PC-9 (cell line): Measurements from ENCODE around the gene ADGRB3.

ENCODE experiments used
- EZH2 ChIP-seq: fragments of 200-600 bp; sonication (generic); IDR thresholded peaks from 2 replicates; pipeline ENCODE4 v1.8.0; 2017; ENCODE audit warnings: antibody characterized with exemption, low read depth
- TF ChIP-seq, protein P1 (sequence below): fragments of 200-600 bp; sonication (generic); conservative IDR thresholded peaks from 2 replicates; pipeline ENCODE4 v1.6.1; 2017; ENCODE audit warnings: mixed run types, antibody characterized with exemption, mild to moderate bottlenecking, moderate library complexity

DNA sequence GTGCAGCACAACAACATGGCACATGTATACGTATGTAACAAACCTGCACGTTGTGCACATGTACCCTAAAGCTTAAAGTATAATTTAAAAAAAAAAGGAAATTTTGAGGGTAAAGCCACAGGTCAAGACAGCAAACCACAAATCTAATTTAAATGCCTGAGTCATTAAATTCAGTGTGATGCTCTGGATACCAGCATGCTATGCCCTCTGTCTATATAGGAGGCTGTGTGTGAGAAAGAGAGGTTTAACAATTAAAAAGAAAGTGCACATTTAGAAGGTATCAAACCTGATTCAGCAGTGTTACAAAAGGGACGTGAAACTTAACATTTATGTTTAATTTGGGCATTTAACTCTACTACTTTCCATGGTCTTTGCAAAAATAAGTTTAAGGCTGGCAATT, 276.3 kb downstream of the ADGRB3 start:
- TF ChIP-seq, protein P1, sequence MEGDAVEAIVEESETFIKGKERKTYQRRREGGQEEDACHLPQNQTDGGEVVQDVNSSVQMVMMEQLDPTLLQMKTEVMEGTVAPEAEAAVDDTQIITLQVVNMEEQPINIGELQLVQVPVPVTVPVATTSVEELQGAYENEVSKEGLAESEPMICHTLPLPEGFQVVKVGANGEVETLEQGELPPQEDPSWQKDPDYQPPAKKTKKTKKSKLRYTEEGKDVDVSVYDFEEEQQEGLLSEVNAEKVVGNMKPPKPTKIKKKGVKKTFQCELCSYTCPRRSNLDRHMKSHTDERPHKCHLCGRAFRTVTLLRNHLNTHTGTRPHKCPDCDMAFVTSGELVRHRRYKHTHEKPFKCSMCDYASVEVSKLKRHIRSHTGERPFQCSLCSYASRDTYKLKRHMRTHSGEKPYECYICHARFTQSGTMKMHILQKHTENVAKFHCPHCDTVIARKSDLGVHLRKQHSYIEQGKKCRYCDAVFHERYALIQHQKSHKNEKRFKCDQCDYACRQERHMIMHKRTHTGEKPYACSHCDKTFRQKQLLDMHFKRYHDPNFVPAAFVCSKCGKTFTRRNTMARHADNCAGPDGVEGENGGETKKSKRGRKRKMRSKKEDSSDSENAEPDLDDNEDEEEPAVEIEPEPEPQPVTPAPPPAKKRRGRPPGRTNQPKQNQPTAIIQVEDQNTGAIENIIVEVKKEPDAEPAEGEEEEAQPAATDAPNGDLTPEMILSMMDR: no peak
- no peak for TF ChIP-seq EZH2
